PC-3 (cell line): ENCODE measurements around the gene AP3B1. TPM values are rescaled to one million over a fixed set of nuclear protein-coding genes. Genes with fewer than 3 reads are reported as not detected.

ENCODE experiments used
- ATAC-seq: fragments of 200-7000 bp; cut with Tn5 transposase; 2 replicates; pipeline ENCODE4 v1.9.1; 2020; ENCODE audit warnings: mild to moderate bottlenecking, moderate library complexity
- BruUV-seq: library from RNA; stranded (reverse); fragments of 400-500 nt; replicated peaks from 2 replicates; lab custom pipeline; 2021; lab: Mats Ljungman, UMichigan
- CTCF ChIA-PET: fragments of 300-600 bp; sonication (Branson Sonifier 250); formaldehyde crosslinking; loops from one replicate; lab custom pipeline; 2022; ENCODE audit warnings: antibody characterized with exemption; lab: Charles Lee
- POLR2A ChIA-PET: fragments of 300-600 bp; sonication (Branson Sonifier 250); formaldehyde crosslinking; loops from one replicate; lab custom pipeline; 2022; ENCODE audit warnings: antibody characterized with exemption; ENCODE audit not compliant: unreplicated experiment; lab: Charles Lee
- DNase-seq: peaks from one replicate; pipeline ENCODE4 v3.0.0-alpha.2; 2015
- H2AFZ ChIP-seq: fragments of 300-600 bp; sonication (generic); 2 replicates; pipeline ENCODE4 v1.6.0; 2016; ENCODE audit warnings: antibody characterized with exemption, low read length
- H3F3A ChIP-seq: fragments of 300-600 bp; sonication (generic); one replicate; pipeline ENCODE4 v1.6.0; 2017; ENCODE audit warnings: antibody characterized with exemption, low read length, control low read depth, mild to moderate bottlenecking; ENCODE audit not compliant: unreplicated experiment
- H3K27ac ChIP-seq: fragments of 300-600 bp; sonication (generic); 2 replicates; pipeline ENCODE4 v1.5.1; 2016; ENCODE audit warnings: mild to moderate bottlenecking, low read length
- H3K27me3 ChIP-seq: fragments of 300-600 bp; sonication (generic); 2 replicates; pipeline ENCODE4 v1.6.1; 2016; ENCODE audit warnings: low read length, mixed read lengths
- H3K36me3 ChIP-seq: fragments of 300-600 bp; sonication (generic); 2 replicates; pipeline ENCODE4 v1.6.1; 2016; ENCODE audit warnings: low read depth, mixed run types, low read length, mixed read lengths
- H3K4me1 ChIP-seq: fragments of 300-600 bp; sonication (generic); 2 replicates; pipeline ENCODE4 v1.5.1; 2016; ENCODE audit warnings: low read length; ENCODE audit not compliant: insufficient read depth
- H3K4me2 ChIP-seq: fragments of 300-600 bp; sonication (generic); 2 replicates; pipeline ENCODE4 v1.6.0; 2016; ENCODE audit warnings: low read length
- H3K4me3 ChIP-seq: fragments of 300-600 bp; sonication (generic); 2 replicates; pipeline ENCODE4 v1.5.1; 2016; ENCODE audit warnings: mild to moderate bottlenecking, low read length, mixed read lengths
- H3K79me2 ChIP-seq: fragments of 300-600 bp; sonication (generic); 2 replicates; pipeline ENCODE4 v1.6.1; 2017; ENCODE audit warnings: low read length, mixed read lengths
- H3K9ac ChIP-seq: fragments of 300-600 bp; sonication (generic); 2 replicates; pipeline ENCODE4 v1.6.0; 2016; ENCODE audit warnings: mild to moderate bottlenecking, low read length
- H3K9me2 ChIP-seq: fragments of 300-600 bp; sonication (generic); replicated peaks from 2 replicates; pipeline ENCODE4 v1.6.1; 2016; ENCODE audit warnings: mixed run types, low read length, mixed read lengths
- H3K9me3 ChIP-seq: fragments of 300-600 bp; sonication (generic); 2 replicates; pipeline ENCODE4 v1.6.1; 2016; ENCODE audit warnings: low read length, mixed read lengths
- H4K20me1 ChIP-seq: fragments of 300-600 bp; sonication (generic); 2 replicates; pipeline ENCODE4 v1.6.1; 2016; ENCODE audit warnings: low read length, mixed read lengths
- CTCF ChIP-seq: fragments of 300-600 bp; sonication (generic); conservative IDR thresholded peaks from 2 replicates; pipeline ENCODE4 v1.5.1; 2017; ENCODE audit warnings: antibody characterized with exemption, low read depth, mild to moderate bottlenecking, low read length
- EZH2 ChIP-seq: fragments of 300-600 bp; sonication (generic); IDR thresholded peaks from one replicate; pipeline ENCODE4 v1.6.1; 2017; ENCODE audit warnings: antibody characterized with exemption, mild to moderate bottlenecking, low read length; ENCODE audit not compliant: unreplicated experiment
- EZH2phosphoT487 ChIP-seq: fragments of 300-600 bp; sonication (generic); IDR thresholded peaks from 2 replicates; pipeline ENCODE4 v1.6.1; 2018; ENCODE audit warnings: mild to moderate bottlenecking, antibody characterized with exemption, low read length, borderline replicate concordance
- intact Hi-C: fragments of 100-400 bp; cut with micrococcal nuclease; formaldehyde crosslinking; loops from 2 replicates; pipeline ENCODE4 v1.9.0; 2023
- total RNA-seq: library from RNA; depleted of rRNA; stranded (reverse); fragments of >200 nt; gene quantifications from 2 replicates; pipeline ENCODE4 v1.2.3, GENCODE V29; 2014

AP3B1 gene
- total RNA-seq, 1 experiment from 2014 or later = 25.7 TPM

GRCh38 chr5:78008356-78008967 lies 286.0 kb downstream of the AP3B1 start:
- no peak for TF ChIP-seq EZH2
- TF ChIP-seq EZH2phosphoT487 = no peak
- peak; percentile 78 for TF ChIP-seq CTCF
- H3K79me2 ChIP-seq = no peaks in the 10 kb centered on the region
- H3K9ac ChIP-seq = no peak overlapping the region
- no TSS peak for BruUV-seq
- no peaks in the 10 kb centered on the region for H3K27me3 ChIP-seq
- H3F3A ChIP-seq = no peaks in the 10 kb centered on the region
- no peak overlapping the region for H3K27ac ChIP-seq
- H4K20me1 ChIP-seq = no peaks in the 10 kb centered on the region
- H3K9me3 ChIP-seq = no peaks in the 10 kb centered on the region
- ATAC-seq (peak; percentile 55), DNase-seq (peak; percentile 56)
- H3K4me2 ChIP-seq = no peak overlapping the region
- H3K36me3 ChIP-seq = no peaks in the 10 kb centered on the region
- CTCF ChIA-PET = no interaction called here
- POLR2A ChIA-PET = no interaction called here
- no peaks in the 10 kb centered on the region for H3K4me1 ChIP-seq
- H3K4me3 ChIP-seq = no peak overlapping the region
- intact Hi-C loops = loop anchor here (1.0 to 5.0 kb wide), 4 partner anchors 61 to 490 kb away; no protein-coding TSS in a partner anchor
- no peaks in the 10 kb centered on the region for H3K9me2 ChIP-seq
- H2AFZ ChIP-seq = no peak overlapping the region

GRCh38 chr5:78007233-78007632 lies 287.3 kb downstream of the AP3B1 start:
- CTCF ChIA-PET = interaction anchor here (0.6 to 0.7 kb wide), 2 partner anchors 144 to 409 kb away, joined by 3 to 4 read pairs; no protein-coding TSS in a partner anchor
- Histone ChIP-seq H3K27ac (no peak overlapping the region), H3K79me2 (no peaks in the 10 kb centered on the region), H3K9ac (no peak overlapping the region), H2AFZ (no peak overlapping the region), H3K9me3 (no peaks in the 10 kb centered on the region), H3K4me2 (no peak overlapping the region), H3K4me1 (no peaks in the 10 kb centered on the region), H4K20me1 (no peaks in the 10 kb centered on the region), H3K36me3 (no peaks in the 10 kb centered on the region), H3K4me3 (no peak overlapping the region), H3K9me2 (no peaks in the 10 kb centered on the region), H3K27me3 (no peaks in the 10 kb centered on the region), H3F3A (no peaks in the 10 kb centered on the region)
- DNase-seq = no peak
- POLR2A ChIA-PET = no interaction called here
- BruUV-seq = no TSS peak
- intact Hi-C loops = loop anchor here (5.0 kb wide), 1 partner anchor 60 kb away; no protein-coding TSS in a partner anchor
- no peak for ATAC-seq
- TF ChIP-seq EZH2phosphoT487 (no peak), CTCF (no peak), EZH2 (no peak)

GRCh38 chr5:78006449-78006848 lies 288.0 kb downstream of the AP3B1 start:
- ChIA-PET POLR2A (no interaction called here), CTCF (interaction anchor here (0.7 kb wide), 1 partner anchor 144 kb away, joined by 3 read pairs; no protein-coding TSS in a partner anchor)
- no peak for TF ChIP-seq EZH2
- TF ChIP-seq CTCF = no peak
- no peak for TF ChIP-seq EZH2phosphoT487
- Histone ChIP-seq H4K20me1 (no peaks in the 10 kb centered on the region), H3K9ac (no peak overlapping the region), H3K4me1 (no peaks in the 10 kb centered on the region), H3K36me3 (no peaks in the 10 kb centered on the region), H3K9me3 (no peaks in the 10 kb centered on the region), H3K9me2 (no peaks in the 10 kb centered on the region), H3K27me3 (no peaks in the 10 kb centered on the region), H3K79me2 (no peaks in the 10 kb centered on the region), H3K4me3 (no peak overlapping the region), H2AFZ (no peak overlapping the region), H3F3A (no peaks in the 10 kb centered on the region), H3K4me2 (no peak overlapping the region), H3K27ac (no peak overlapping the region)
- BruUV-seq = no TSS peak
- ATAC-seq (no peak), DNase-seq (no peak)
- intact Hi-C loops = loop anchor here (5.0 kb wide), 1 partner anchor 59 kb away; no protein-coding TSS in a partner anchor
